Astrocyte of the hippocampus (primary cell): ENCODE measurements around the gene SIGLEC7.

Experiments used
- DNase-seq: peaks from one replicate; pipeline ENCODE4 v3.0.0; 2011; ENCODE audit warnings: low read depth, low spot score

The SIGLEC7 gene

DNA sequence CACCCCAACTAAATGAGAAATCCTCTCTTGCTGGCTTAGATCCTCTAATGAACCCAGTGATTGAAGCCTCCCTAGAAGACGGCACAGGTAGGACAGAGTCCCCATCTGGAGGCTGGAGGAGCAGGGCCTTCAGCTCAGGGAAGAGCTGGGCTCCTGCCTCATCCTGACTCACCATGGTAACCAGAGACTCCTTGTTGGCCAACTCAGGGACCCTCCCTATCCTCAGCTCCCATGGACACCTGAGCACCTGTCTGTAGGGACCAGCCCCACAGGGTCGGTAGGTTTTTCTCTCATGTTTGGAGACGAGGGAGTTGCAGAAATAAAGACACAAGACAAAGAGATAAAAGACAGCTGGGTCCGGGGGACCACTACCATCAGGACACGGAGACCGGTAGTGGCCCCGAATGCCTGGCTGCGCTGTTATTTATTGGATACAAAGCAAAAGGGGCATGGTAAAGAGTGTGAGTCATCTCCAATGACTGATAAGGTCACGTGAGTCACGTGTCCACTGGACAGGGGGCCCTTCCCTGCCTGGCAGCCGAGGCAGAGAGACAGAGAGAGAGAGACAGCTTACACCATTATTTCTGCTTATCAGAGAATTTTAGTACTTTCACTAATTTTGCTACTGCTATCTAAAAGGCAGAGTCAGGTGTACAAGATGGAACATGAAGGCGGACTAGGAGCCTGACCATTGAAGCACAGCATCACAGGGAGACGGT is 26.6 kb downstream of the SIGLEC7 start:
- DNase-seq, result no peak

DNA sequence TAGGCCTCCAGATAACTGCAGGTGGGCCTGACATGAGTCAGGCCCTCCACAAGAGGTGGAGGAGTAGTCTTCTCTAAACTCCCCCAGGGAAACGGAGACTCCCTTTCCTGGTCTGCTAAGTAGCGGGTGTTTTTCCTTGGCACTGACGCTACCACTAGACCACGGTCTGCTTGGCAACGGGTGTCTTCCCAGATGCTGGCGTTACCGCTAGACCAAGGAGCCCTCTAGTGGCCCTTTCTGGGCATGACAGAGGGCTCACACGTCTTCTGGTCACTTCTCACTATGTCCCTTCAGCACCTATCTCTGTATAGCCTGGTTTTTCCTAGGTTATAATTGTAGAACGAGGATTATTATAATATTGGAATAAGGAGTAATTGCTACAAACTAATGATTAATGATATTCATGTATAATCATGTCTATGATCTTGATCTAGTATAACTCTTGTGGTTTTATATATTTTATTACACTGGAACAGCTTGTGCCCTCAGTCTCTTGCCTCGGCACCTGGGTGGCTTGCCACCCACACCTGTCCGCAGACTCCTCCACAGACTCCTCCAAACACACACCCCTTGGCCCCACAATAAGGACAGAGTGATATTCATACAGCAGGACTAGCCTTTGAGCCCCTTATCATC is 27.3 kb downstream of the SIGLEC7 start:
- DNase-seq, result peak; percentile 71

DNA sequence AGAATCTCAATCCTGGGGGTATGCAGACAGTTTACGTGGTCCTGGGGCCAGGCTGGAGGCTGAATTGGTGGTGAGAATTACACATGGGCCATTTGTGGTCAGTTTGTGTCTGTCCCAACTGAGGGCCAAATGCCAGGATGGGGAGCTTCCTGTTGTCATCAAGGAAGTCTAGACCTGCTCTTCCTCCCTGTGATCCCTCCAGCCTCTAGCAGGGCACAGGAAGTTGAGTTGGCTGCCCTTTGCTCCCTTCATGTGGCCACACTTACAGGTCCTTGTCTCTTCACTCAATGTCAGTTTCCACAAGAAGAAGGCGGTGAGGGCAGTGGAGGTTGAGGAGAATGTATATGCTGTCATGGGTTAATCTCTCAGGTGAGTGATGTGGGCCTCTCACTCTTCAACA is 30.1 kb downstream of the SIGLEC7 start:
- DNase-seq, result no peak

DNA sequence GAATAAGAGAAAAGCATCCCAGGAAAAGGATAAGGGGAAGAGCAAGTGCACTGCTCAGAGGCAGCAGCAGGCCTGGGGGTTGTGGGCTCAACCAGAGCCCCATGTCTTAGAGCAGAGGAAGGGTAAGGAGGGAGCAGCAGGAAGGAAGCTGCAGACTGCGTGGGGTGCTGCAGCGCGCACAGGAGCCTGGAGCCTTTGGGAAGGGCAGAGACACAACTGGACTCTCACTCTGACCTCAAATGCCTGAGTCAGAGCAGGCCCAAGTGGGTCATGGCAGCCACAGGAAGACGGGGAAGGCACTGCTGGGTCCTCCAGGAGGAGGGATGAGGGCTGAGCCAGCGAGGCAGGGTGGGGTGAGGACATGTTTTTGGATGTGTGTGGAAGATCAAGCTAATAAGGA is 31.6 kb downstream of the SIGLEC7 start:
- no peak for DNase-seq

DNA sequence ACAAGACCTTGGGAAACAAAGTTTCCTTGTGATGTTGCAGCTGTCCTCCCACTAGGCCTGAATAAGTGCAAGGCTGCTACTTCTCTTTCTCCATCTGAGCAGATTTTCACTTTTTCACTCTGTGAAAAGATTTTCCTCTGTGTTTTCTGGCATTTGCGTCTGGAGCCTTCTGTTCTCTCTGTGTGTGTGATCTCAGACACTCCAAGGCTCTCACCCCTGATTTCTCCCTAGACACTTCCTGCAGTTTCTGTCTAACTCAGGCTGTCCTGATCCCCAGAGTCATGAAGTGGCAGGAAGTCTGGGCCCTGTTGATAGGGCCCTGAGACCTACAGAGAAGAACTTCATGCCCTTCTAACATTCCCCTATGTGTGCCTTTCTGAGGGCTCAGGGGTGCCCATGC is 37.2 kb downstream of the SIGLEC7 start:
- DNase-seq, result no peak

GRCh38 chr19:51181377-51181912 is 39.3 kb downstream of the SIGLEC7 start:
- no peak for DNase-seq

DNA sequence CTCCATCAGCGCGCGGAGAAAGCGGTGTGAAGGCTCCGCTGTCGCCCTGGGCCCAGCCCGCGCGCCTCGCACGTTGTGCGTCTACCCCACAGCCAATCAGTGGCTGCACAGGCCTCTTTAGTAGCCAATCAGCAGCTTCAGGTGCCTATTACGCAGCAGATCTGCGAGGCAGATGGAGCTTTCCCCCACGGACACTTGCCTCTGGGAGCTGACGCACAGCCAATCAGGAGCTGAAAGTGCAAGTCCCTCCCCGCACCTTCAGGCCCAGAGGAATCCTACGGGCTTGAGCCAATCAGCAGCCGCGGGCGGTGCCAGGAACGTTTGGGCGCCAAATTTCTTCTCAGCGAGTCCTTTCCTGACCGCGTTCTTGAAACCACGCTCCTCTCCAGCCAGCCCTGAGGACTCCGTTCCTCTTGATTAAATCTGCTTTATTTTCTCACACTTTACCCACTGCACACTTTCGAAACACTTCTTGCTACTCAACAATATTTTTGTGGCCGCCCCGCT is 39.9 kb downstream of the SIGLEC7 start:
- no peak for DNase-seq

DNA sequence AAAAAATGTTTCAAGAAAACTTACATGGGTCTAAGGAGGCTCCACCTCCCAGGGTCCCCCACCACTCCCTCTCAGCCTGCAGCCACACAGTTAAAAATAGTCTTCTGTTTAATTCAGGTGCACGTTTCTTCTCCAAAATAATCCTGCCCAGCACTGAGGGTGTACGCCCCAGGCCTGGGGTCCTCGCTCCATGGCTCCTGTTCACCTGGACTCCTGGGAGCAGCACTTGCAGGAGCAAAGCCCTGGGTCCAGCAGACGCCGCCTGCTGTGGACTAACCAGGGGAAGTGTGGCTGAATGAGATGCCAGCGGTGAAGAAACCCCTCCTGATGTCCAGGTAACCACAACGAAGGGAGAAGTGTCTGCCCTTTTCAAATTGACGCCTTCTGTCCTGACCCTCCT is 41.5 kb downstream of the SIGLEC7 start:
- DNase-seq, result no peak

- no peak for DNase-seq
These were observed 43.2 kb downstream of the SIGLEC7 start for GRCh38 chr19:51185069-51185867.

DNA sequence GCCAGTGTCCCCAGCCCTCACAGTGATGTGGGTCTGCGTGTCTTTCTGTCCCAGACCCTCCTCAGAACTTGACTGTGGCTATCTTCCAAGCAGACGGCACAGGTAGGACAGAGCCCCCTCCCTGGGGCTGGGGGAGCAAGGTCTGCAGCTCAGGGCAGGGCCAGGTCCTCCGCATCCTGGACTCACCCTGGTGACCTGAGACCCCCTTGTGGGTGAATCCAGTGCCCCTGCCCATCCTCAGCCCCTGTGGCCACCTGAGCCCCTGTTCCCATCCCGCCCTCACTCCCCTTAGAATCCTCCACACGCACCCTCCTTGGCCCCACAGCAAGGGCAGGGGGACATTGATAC is 43.7 kb downstream of the SIGLEC7 start:
- no peak for DNase-seq

- no peak for DNase-seq
These were observed 44.2 kb downstream of the SIGLEC7 start for GRCh38 chr19:51186323-51186722.

DNA sequence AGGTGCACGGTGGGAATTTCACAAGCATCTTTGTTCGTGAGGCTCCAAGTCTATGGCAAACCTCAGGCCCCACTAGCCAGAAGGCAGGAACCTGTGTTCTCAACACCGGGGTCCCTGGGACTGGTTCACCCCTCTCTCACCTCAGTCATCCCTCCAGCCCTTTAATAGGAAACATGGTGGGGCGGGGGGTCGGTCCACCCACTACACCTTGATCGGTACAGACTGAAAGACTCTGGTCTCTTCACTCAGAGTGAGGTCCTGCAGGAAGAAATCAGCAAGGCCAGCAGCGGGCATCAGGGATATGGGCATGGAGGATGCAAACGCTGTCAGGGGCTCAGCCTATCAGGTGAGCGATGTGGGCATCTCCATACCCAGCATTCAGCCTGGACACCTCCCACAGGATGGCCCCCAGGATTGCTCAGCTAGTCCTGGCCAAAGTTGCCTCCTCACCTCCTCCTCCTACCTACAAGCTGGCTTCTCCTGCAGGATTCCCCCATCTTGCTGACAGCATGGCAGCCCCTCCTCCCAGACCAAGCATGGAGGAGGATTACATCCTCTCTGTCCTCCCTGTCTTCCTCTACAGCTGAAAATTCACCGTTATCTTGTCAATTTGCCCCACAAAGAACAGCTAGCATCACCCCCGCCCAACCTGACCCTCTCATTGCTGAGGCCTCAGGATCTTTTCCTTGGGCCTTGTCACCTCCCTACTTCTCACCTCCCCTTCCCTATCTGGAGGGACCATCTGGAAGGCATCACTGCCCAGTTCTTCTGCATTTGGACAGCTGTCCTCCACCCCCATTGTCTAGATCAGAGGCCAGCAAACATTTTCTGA is 45.5 kb downstream of the SIGLEC7 start:
- DNase-seq, result no peak

DNA sequence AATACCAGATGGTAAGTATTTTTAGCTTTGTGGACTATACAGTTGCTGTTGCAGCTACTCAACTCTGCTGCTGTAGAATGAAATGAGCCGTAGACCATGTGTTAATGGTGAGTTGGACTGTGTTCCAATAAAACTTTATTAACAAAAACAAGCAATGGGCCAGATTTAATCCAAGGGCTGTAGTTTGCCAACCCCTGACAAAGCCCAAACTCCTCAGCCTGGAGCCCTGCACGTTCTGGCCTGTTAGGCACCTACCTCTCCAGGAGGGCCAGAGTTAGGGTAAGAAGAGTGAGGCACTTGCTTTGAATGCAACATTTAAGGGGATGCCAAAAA is 46.1 kb downstream of the SIGLEC7 start:
- no peak for DNase-seq

DNA sequence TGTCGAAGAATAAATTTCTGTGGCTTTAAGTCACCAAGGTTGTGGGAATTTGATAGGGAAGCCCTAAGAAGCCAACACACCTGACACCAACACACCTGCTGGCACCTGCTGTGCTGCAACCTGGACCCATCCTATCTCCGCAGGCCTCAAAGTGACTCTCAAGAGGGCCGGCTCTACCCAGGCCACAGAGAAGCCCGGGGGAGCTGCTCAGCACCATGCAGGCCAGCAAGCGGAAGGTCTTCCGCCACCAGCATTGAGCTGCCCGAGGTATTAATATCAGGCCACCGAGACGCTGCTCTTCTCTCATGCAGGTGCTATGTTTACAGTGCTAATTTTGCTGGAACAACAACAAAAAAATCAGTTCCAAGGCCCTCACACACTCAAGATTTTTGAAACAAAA is 50.6 kb downstream of the SIGLEC7 start:
- DNase-seq, result no peak

DNA sequence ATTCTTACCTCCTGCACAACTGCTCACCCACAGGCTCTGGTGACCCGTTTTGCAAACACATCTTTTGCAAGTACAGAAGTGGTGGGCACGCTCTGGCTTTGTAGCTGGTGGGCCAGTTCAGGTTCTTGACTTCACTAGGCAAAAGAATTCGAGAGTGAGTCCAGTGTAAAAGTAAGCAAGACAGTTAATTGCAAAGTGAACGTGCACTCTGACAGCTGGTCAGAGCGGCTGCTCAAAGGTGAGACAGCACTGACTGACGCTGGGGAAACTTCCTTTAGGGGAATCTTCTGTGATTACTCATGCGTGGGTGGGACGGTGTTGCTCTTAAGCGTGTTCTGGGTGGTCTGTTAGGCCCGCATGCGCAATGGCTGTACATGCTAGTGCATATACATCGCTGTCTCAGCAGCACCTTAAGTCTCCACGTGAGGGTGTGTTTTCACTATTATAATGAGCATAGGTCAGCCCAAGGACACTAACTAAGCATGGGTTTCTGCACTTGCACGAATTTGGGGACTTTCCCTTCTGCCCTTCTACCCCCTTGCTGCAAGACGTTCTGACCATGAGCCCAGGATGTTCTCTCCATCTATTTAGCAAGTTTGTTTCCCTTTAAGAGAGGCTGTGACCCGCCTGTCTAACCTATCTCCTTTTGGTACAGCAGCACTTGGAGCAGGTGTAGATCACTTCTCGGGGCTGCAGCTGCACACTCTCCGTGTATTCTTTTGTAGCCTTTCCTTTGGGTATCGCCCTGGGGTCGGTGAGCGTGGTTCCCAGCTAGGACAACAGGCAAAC is 52.6 kb downstream of the SIGLEC7 start:
- DNase-seq, result no peak

GRCh38 chr19:51195316-51195586 is 53.1 kb downstream of the SIGLEC7 start:
- no peak for DNase-seq

GRCh38 chr19:51195616-51196015 is 53.5 kb downstream of the SIGLEC7 start:
- DNase-seq, result no peak

DNA sequence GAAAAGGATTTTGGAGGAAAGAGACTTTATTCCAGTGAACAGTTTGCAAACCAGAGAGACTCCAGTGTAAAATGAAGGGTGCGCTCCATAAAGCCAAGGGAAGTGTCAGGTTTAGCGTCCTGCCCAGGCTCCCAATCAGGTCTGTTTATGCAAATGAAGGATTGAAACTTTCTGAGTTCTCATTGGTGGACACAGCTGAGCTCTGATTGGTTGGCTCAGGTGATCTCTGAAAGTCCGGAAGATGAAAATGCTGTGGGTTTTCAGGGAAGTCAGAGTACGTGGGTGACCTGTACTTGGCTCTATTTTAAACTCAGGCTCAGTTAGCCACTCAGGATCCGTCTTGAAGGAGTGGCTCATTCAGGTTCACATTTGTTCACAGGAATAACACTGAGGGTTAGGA is 54.1 kb downstream of the SIGLEC7 start:
- DNase-seq, result no peak

DNA sequence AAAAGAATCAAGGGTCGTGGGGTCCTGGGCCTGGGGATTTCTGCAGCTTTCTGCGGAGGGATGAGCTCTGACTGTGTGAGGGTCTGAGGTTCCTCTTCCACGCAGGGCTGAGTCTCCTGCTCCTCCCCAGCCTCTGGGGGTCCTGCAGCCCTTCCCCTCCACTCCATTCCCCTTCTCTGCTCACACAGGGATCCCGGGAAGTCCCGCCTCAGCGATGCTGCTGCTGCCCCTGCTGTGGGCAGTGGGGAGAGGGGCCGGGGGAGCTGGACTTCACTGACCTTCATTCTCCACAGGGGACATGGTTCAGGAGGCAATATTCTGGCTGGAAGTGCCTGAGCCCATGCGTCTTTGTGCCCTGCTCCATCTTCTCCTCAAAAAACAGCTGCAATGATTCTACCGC is 56.5 kb downstream of the SIGLEC7 start:
- DNase-seq, result no peak

DNA sequence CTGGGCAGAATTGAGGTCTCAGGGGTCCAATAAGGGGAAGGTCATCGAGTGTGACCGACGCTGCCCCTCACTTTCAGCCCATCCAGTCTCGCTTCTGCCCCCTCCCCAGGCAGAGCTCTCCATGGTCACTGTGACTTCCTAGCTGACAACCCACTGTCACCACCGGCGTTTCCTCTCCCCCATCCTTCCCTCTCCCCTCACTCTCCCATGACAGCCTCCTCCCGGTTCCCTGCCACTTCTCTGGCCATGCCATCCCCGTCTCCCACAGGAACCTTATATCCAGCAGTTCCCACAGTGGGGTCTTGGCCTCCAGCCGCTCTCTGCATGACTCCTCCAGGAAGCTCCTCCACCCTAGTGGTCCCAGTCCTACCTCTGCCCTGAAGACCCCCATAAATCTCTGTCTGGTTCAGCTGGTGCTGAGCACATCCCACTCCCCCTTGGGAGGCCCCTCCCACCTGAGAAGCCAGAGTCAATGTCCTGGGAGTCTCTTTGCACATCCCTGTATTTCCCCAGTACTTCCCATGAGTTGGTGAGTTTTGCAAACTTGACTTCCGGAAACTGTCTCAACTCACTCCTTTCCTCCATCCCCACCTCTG is 58.1 kb downstream of the SIGLEC7 start:
- no peak for DNase-seq

DNA sequence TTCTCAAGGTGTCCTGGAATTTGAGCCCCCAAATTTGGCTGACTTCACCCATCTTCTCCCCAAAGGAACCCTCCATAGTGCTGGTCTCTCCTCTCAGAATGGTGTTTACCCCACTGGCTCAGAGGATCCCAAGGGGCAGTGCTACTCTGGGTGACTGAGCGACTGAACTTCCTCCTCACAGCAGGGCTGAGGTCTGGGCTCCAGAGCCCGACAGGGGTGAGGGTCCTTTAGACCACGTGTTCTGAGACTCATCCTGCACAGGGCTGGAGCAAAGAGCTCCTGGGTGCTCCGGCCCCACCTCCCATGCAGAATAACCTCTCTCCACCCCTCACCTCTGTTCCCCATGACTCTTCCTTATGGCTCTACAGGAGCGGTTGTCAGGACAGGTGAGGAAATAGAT is 59.6 kb downstream of the SIGLEC7 start:
- DNase-seq, result no peak
